GM18507 (cell line): ENCODE results near the gene MAEA.
"Not testable (repeated sequence)": the region's sequence is repeated elsewhere in the genome, so short reads cannot be mapped to it uniquely, and the experiment has no call there.

Experiments used
- DNase-seq: peaks from one replicate; pipeline ENCODE4 v3.0.0; 2011; ENCODE audit warnings: low read depth; ENCODE audit not compliant: insufficient read length; ENCODE audit errors: extremely low spot score
- FAIRE-seq: peaks from 2 replicates; lab custom pipeline; 2011; peaks lifted over from hg19 to GRCh38; lab: Jason Lieb, UNC

MAEA gene

GRCh38 chr4:1274871-1275270, 14.8 kb upstream of the MAEA start:
- FAIRE-seq, result no peak
- no peak for DNase-seq

- FAIRE-seq (no peak), DNase-seq (no peak)
Observed at GRCh38 chr4:1276984-1277383, 12.7 kb upstream of the MAEA start.

- FAIRE-seq, result no peak
- DNase-seq, result no peak
Observed at GRCh38 chr4:1277667-1278665, 11.7 kb upstream of the MAEA start.

GRCh38 chr4:1279253-1279652, 10.4 kb upstream of the MAEA start:
- DNase-seq (no peak), FAIRE-seq (no peak)

- DNase-seq (no peak), FAIRE-seq (no peak)
Observed at GRCh38 chr4:1283711-1284110, 6.0 kb upstream of the MAEA start.

- FAIRE-seq, result no peak
- DNase-seq, result no peak
Observed at GRCh38 chr4:1285151-1285789, 4.4 kb upstream of the MAEA start.

- FAIRE-seq, result no peak
- DNase-seq, result no peak
Observed at GRCh38 chr4:1285790-1286553, 3.7 kb upstream of the MAEA start.

- no peak for FAIRE-seq
- DNase-seq, result no peak
Observed at GRCh38 chr4:1288786-1289185, 905 bp upstream of the MAEA start.

GRCh38 chr4:1290165-1290977, 680 bp downstream of the MAEA start:
- FAIRE-seq (no peak), DNase-seq (no peak)

- no peak for FAIRE-seq
- DNase-seq, result no peak
Observed at GRCh38 chr4:1291091-1291490, 1.4 kb downstream of the MAEA start.

GRCh38 chr4:1291996-1292702, 2.5 kb downstream of the MAEA start:
- DNase-seq (no peak), FAIRE-seq (no peak)

GRCh38 chr4:1292703-1293011, 3.0 kb downstream of the MAEA start:
- DNase-seq, FAIRE-seq: not testable (repeated sequence)

GRCh38 chr4:1293531-1293941, 3.8 kb downstream of the MAEA start:
- FAIRE-seq, result peak; percentile 62
- no peak for DNase-seq

GRCh38 chr4:1293991-1294390, 4.3 kb downstream of the MAEA start:
- DNase-seq (no peak), FAIRE-seq (no peak)

GRCh38 chr4:1294424-1294823, 4.7 kb downstream of the MAEA start:
- FAIRE-seq (no peak), DNase-seq (no peak)

- FAIRE-seq, result no peak
- DNase-seq, result no peak
Observed at GRCh38 chr4:1294891-1295290, 5.2 kb downstream of the MAEA start.

GRCh38 chr4:1295405-1296055, 5.8 kb downstream of the MAEA start:
- no peak for FAIRE-seq
- no peak for DNase-seq

- DNase-seq (no peak), FAIRE-seq (no peak)
Observed at GRCh38 chr4:1296324-1297022, 6.8 kb downstream of the MAEA start.
